HG03095 (cell line): ENCODE results near the gene POP4.
"Not testable (repeated sequence)": the region's sequence is repeated elsewhere in the genome, so short reads cannot be mapped to it uniquely, and the experiment has no call there.

ENCODE experiments used
- ATAC-seq: cut with Tn5 transposase; IDR thresholded peaks from one replicate; pipeline ENCODE4 v1.9.1; 2021; ENCODE audit warnings: moderate library complexity; ENCODE audit not compliant: unreplicated experiment

The POP4 gene

DNA sequence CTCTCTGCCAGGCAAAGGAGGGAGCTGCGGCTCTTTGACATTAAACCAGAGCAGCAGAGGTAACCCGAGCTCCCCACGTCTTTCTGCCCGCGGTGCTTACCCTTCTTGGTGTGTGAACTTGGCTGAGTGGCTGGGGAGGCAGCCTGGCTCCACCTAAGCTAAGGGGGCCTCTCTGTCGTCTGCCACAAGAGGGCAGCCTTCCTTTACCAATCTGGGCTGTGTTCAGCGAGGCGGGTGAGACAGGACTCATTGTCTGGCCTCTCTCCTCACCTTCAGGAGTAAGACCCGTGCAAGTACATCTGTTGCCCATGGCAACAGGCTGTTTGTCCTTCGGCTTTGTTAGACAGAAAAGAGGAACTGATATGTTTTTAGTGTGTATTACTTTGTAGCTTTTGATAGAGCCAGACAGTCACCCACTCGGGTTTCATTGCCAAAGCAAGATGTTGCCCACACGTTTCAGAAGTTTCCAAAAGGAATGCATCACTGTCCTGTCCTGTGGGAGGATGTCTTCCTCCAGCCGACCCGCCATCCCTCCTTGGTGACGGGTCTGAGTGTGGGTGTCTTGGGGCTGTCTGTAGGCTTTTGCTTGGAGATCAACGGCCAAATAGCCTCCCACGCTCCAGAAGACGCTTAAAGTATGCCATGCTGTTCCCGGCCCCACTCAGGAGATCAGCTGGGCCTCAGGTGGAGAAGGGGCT lies 4.6 kb downstream of the POP4 start:
- ATAC-seq, result peak; percentile 58

DNA sequence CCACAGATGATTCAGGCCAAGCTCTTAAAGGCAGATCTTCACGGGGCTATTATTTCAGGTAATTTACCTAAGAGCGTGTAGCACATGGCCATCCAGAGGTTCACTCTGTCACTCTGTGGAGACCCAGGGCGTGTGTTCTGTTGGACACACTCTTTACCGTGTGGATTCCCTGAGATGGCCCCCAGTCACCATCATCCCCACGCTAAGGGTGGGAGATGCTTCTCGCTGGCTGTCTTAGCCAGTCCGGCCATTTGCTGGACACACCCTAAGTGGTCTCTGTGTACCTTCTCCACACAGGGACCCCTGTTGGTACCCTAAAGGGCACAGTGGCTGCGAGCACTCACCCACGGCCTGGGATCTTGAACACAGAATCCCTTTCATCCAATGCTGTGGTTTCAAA lies 6.0 kb downstream of the POP4 start:
- ATAC-seq, result no peak

DNA sequence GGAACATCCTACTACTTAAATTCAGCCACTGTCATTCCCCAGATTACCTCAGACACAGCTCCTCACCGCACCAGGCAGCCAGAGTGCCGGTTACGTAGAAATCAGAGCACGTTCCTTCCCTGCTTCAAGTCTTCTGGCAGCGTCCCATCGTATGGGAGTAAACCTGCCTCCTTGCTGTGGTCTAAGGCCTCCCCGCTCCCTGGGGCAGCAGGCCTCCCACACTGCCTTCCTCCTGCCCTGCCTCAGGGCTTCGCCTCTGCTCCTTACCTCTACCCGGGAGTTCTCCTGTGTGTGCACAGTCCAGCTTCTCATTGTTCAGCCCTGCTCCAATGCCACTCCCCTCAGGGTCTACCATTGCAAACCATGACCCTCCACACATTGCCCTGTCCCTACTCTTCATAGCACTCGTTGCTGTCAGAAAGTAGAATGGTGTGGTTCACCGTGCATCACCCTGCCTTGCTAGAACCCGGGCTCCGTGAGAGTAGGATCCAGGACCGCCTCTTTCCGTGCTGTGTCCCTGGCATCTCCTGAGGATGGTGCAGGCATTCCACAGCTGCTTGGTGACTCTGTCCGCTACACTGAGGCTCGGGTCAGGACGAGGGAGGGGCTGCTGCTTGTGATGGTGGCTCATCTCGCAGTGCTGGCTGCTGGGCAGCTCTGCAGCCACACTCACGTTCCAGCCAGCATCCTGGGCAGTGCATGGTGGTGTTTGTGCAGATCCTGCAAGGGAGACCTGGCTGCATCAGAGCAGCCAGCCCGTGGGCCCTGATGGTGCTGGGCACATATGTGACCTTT lies 6.9 kb downstream of the POP4 start:
- ATAC-seq, result no peak

DNA sequence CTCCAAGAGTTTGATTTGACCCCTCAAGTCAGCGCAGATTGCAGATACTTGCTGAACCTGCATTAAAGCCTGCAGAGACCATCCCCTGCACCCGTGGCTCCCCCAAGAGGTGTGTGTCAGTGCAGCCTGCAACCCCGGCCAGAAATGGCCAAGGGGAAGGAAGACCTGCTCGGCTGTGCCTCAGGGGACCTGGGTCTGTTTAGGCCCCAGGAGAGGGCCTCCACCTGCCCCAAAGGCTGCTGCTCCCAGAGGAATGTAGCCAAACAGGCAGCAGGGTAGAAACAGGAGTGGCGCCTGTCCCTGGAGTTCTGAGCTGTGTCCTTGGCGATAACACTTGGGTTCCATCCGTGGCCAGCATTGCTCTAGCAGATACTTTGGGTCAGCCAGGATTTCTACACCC lies 8.0 kb downstream of the POP4 start:
- no peak for ATAC-seq

DNA sequence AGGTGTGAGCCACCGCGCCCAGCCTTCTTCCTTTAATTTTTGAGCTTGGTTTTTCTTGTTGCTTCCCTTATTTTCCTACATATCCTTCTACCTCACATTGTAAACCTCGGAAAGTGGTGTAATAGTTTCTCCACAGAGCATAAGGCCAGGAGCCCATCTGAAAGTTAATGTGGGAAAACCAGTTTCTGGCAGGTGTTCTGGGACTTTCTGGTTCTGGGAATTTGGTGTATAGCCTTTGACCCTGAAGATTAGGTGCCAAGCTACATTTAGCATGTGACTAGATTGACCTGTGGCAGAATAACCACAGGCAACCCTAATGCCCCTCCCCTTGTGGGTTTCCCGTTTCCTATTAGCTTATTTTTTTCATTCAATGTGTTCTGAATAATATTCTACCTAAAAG lies 8.7 kb downstream of the POP4 start:
- no peak for ATAC-seq

DNA sequence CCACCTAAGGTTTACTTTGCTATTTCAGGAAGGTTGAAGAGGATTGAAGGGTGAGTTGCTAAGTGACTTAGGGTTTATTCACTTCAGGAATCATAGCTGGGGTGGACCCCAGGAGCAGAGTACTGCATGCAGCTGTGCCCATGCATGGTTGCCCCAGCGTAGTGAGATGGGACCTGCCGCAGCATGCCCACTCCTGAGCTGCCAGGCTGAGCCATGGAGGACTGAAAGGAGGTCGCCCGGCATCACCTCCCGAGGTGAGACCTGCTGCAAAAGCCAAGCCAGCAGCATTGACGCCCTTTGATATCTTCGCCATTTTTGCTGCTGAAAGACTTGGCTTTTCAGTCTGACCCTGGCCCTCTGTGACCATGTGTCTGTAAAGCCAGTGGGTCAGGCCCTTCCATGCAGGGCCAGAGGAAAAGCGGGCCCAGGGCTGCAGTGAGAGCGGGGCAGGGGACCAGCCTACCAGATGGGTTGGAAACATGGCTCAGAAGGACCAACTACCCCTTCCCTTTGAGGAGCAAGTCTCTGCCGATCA lies 9.9 kb downstream of the POP4 start:
- no peak for ATAC-seq

DNA sequence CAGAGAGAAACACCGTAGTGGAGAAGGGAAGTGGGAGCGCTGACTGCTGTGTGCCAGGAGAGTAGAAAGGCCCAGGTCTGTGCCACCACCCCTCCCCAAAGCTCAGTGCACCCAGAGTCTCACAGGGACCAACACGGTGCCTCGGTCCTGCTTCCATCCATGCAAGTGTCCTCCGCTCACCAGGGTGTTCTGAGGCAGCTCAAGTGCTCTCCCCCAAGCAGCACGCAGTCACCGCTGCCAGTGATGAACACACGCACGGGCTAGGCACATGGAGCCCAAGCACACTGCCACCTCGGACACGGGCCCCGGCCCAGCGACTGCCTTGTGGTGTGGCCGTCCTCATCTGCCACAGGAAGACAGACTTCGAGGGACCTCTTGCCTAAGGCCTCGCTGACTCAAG lies 10.5 kb downstream of the POP4 start:
- no peak for ATAC-seq

DNA sequence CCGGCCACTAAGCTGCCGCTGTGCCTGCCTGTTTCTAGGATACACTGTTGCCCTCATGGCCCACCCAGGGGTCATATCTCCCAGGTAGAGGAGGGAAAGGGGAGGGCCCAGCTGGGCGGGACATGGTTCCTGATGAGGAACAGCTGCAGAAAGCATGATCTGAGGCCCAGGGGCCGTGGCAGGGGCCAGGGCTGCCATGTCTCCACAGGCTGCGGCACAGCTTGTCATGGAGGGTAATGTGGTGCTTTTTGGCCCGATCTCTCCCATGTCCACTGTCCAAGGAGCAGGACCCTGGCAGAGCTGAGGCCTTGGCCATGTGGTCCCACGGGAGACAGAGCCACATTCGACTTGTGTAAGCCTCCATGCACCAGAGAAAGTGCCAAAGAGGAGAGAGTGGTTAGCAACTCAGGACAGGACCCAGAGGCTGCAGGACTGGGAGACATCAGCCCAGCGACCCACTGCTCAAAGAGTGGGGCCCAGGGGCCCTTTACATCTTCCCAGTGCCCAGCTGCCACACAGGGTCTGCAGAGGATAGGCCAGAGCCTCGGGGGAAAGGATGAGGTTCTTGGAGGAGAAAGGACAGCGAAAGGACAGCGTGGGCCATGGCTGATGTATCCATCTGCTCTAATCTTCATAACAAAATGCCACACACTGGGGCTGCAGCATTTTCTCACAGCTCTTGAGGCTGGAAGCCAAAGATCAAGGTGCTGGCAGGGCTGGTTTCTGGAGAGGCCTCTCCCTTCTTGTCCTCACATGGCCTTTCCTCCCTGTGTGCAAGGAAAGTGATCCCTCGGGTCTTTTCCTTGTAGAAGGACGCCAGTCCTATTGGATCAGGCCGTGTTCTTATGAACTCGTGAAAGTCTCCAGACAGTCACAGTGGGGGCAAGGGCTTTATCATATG lies 11.5 kb downstream of the POP4 start:
- ATAC-seq, result no peak

DNA sequence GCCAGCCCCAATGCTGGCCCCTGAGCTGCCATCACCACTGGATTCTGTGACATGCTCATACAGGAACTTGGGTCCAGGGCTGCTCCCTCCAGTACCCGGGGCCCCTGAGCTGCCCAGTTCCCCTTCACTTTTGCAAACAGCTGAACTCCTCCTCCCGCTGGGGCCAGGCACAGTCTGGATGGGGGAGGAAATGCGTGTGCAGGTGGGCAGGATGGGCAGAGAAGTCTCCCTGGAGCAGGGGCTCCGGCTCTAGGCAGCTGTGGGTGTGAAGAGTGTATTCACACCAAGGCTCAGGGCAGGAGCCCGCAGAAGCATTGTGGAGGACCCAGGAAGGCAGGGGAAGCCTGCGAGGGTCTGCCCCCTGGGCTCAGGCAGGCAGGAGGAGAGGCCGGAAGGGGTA lies 12.4 kb downstream of the POP4 start:
- ATAC-seq, result no peak

DNA sequence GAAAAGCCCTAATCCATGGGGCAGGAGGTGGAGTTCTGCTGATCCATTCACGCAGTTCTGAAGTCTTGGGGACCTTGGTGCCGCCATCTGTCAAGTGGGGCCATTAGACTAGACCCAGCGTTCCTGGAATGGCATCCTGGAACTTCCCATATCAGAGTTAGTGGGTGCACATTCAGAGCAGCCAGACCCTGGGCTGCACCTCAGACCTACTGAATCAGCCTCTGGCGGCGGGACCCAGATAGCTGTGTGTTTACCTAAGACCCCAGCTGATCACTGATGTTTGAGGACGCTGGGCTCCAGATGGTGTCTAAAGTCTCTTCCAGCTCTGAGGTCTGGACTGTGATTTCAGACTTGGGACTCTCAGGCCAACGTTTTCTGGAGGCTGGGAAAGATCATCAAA lies 12.8 kb downstream of the POP4 start:
- no peak for ATAC-seq

DNA sequence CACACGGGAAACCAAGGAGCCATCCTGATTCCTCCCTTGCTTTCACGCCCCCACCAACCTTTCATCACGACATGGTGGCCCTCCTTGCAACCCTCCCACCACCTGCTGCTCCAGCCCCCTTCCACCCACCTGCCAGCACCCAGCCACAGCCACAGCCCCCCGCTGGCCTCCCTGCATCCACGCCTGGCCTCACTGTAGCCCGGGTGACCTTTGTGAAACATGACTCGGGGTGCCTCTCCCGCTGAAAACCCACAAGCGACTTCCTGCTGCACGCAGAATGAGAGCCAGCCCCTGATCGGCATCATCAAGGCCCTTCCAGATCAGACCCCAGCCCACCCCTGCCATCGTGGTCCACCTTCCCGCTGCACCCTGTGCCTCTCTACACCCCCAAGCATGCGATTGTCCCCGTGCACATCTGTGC lies 14.9 kb downstream of the POP4 start:
- ATAC-seq, result no peak

DNA sequence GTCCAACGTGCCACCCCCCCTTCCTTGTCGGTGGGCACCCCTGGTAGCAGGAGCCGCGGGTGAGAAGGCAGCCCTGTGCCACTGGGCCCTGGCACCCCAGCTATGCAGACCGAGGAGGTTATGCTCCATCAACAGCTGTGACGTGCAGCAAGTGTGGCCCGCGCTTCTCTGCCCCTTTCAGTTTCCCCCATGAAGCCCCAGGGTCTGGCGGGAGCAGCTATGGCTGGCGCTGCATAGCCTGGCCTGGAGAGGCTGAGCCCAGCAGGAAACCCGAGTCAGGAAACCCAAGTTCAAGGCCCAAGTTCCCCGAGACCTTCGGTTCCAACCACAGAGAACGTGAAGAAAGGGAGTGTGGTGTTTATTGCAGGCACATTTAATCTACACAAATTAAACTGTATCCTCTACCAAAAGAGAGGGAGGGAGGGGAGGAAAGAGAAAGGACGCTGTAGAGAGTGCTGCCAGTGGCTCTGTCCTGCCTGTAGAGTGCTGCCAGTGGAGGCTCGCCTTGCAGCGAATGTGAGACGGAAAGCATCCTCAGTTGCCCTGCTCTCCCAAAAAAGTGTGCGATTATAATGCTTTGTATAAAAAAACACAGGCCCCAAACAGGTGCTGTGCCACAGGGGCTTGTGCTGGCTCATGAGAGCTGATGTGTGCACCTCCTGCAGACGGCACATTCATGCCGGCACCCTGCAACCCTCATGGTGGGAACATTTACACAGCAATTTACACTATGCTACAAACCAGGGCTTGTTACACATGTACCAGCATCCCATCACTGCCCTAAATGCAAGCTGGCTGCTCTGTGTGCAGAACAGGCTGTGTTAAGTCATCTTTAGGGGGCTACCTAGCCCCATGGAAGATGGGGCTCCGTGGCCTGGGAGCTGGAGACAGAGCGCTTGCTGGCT lies 16.3 kb downstream of the POP4 start:
- no peak for ATAC-seq

DNA sequence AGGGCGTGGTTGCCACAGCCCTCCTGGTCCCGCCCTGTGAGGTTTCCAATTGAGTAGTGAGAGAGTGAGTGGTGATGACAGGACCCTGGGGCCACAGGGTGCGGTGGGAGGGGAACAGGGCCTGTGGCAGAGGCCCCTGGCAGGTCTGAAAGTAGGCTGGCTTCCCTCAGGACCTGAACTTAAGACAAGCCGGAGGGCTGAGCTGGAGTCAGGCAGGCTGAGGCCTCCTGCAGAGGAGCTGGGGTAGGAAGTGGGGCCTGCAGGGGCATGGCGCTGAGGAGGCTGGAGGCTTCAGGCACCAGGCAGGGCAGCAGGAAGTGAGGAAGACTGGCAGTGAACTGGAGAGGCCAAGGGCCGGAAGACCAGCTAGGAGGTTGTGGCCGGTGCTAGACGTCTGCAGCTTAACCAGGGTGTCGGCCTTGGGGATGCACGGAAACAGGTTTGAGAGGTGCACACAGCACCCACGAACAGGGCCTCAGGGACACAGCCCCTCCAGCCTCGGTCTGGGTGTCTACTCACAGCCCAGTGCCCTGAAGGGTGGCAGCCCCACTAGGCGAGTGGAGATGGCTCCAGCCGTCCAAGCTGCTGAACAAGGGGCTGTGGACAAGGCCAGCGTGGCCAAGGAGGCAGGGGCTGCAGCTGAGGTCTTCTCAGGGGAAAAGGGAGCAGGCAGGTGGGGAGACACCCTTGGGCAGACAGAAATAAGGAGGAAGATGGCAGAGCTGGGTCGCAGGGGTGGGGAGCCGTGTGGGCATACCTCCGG lies 17.8 kb downstream of the POP4 start:
- ATAC-seq, result no peak

DNA sequence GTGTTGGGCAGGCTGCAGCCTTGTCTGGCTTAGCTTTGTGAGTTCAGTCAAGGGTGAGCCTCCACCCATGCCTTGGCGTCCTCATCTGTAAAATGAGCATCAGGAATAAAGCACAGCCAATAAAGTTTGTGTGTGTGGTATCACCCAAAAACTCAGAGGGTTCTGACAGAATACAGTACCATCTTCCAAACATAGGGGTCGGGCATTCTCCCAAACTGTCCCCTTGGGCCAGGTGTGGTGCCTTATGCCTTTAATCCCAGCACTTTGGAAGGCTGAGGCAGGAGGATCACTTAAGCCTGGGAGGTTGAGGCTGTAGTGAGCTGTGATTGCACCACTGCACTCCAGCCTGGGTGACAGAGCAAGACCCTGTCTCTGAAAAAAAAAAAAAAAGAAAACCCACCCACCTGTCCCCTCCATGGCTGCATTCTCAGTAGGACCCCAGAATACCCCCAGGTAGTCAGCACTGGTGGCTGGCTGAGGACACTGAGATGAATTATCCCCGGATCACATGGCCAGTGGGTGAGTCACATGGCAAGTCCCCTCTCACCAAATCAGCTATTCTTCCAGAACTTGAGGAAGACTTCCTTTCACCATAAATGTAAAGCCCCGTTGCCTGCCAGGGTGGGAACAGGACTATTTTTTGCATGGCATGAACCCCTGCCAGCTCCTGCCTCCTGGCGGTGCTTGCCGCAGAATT lies 18.6 kb downstream of the POP4 start:
- no peak for ATAC-seq

DNA sequence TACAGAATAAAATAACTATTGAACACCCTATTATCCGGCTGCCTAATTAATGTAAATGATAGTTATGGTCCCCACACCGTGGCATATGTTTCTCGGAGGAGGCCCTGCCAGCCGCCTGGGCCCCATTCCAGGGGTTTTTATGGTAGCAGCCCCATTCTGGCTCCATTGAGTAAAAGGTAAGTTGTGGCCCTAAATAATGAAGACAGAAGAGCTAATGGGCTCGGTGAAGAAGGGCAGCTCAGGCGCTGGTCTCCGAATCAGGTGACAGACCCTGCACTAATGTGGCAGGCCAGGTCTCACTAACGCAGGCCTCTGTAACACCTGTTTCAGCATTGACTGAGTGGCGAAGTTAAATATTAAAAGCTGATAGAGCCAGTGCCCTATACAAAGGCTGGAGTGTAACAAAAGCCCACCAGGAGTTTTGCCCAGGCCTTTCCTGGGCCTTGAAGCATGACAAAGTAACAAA lies 19.1 kb downstream of the POP4 start:
- ATAC-seq, result no peak

DNA sequence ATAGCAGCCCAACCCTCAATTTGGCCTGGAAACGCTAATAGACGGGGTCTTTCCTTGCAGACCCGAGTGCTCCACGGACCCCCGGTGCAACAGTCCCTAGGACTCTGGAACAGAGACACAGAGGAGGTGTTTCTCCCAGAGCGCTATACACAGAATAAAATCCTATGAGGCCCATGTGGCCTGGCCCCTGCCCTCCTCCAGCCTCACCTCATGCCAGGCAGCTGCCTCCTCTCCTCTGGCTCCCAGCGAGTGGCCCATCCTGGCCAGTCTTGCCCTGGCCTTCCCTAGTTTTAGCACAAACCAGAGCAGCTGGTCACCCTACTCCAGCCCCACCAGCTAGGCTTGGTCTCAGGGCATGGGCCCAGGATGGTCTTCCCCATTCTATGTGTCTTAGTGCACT lies 20.3 kb downstream of the POP4 start:
- ATAC-seq, result no peak

DNA sequence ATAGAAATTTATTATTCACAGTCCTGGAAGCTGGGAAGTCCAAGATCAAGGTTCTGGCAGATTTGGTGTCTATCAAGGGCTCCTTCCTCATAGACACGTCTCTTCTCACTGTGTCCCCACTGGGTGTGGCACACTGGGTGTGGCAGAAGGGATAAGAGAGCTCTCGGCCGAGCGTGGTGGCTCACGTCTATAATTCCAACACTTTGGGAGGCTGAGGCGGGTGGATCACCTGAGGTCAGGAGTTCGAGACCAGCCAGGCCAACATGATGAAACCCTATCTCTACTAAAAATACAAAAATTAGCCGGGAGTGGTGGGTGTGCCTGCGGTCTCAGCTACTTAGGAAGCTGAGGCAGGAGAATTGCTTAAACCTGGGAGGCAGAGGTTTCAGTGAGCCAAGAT lies 20.7 kb downstream of the POP4 start:
- ATAC-seq, result not testable (repeated sequence)

DNA sequence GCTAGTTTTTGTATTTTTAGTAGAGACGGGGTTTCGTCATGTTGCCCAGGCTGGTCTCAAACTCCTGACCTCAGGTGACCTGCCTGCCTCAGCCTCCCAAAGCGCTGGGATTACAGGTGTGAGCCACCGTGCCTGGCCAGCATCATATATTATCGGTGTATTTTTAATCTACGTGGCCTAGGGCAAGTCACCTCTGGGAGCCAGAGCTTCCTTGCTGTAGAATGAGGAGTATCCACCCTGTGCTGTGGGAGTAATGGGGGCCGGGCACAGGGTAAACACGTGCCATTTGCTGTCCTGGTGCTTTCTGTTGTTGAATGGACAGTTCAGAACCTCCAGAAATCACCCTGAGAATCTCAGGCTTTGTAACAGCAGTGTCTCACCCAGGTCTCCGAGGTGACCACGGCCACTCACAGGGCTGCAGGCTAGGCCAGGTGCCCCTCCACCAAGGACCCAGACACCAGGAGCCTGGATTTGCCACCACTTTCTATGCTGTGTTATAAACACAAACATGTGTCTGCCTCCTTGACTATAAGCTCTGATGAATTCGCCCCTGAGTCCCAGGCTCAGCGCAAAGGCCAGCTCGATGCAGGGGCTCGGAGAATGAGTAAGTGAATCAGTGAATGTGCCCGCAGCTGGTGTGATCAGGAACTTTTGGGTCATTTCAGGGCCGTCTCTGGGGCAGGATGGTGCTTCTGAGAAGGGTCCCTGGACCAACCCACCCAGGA lies 22.7 kb downstream of the POP4 start:
- no peak for ATAC-seq
